SK-N-SH treated with all-trans-retinoic acid at 6 μM for 48 hours (cell line): Measurements from ENCODE around the gene ABCA3.
"Not testable (repeated sequence)": the region's sequence is repeated elsewhere in the genome, so short reads cannot be mapped to it uniquely, and the experiment has no call there.

Source experiments
- ATAC-seq: fragments of 200-7000 bp; cut with Tn5 transposase; 3 replicates; pipeline ENCODE4 v1.9.1; 2020; ENCODE audit warnings: mild to moderate bottlenecking, moderate library complexity
- ARNTL ChIP-seq: fragments of 450-650 bp; formaldehyde crosslinking; IDR thresholded peaks from 2 replicates; pipeline ENCODE4 v1.5.0; 2020; ENCODE audit warnings: low read depth, mild to moderate bottlenecking, moderate library complexity, borderline replicate concordance
- BACH2 ChIP-seq: fragments of 250-450 bp; sonication (Bioruptor Pico); IDR thresholded peaks from 2 replicates; pipeline ENCODE4 v1.9.0; 2021; ENCODE audit warnings: mild to moderate bottlenecking, borderline replicate concordance
- CREB5 ChIP-seq: fragments of 250-450 bp; sonication (Bioruptor Pico); IDR thresholded peaks from 2 replicates; pipeline ENCODE4 v1.5.1; 2020; ENCODE audit warnings: low read depth, mild to moderate bottlenecking, moderate library complexity
- CSDC2 ChIP-seq: fragments of 250-450 bp; sonication (Bioruptor Pico); IDR thresholded peaks from 2 replicates; pipeline ENCODE4 v1.5.0; 2020; ENCODE audit warnings: mild to moderate bottlenecking, moderate library complexity
- ESRRG ChIP-seq: fragments of 250-450 bp; sonication (Bioruptor Pico); IDR thresholded peaks from 2 replicates; pipeline ENCODE4 v1.6.1; 2021; ENCODE audit warnings: mild to moderate bottlenecking
- ISL1 ChIP-seq: fragments of 250-450 bp; sonication (Bioruptor Pico); IDR thresholded peaks from 2 replicates; pipeline ENCODE4 v2.1.2; 2022; ENCODE audit warnings: mild to moderate bottlenecking, moderate library complexity
- OSR1 ChIP-seq: fragments of 250-450 bp; sonication (Bioruptor Pico); IDR thresholded peaks from 2 replicates; pipeline ENCODE4 v1.8.0; 2022; ENCODE audit warnings: moderate library complexity, mild to moderate bottlenecking, inconsistent platforms
- PATZ1 ChIP-seq: fragments of 250-450 bp; sonication (Bioruptor Pico); IDR thresholded peaks from 2 replicates; pipeline ENCODE4 v1.8.0; 2020; ENCODE audit warnings: mild to moderate bottlenecking, moderate library complexity, borderline replicate concordance
- POU6F1 ChIP-seq: fragments of 250-450 bp; sonication (Bioruptor Pico); IDR thresholded peaks from 2 replicates; pipeline ENCODE4 v1.8.0; 2021; ENCODE audit warnings: low read depth, mild to moderate bottlenecking, moderate library complexity, borderline replicate concordance
- PPARA ChIP-seq: fragments of 250-450 bp; sonication (Bioruptor Pico); IDR thresholded peaks from 2 replicates; pipeline ENCODE4 v1.5.0; 2020; ENCODE audit warnings: mild to moderate bottlenecking, borderline replicate concordance
- RARB ChIP-seq: fragments of 250-450 bp; sonication (Bioruptor Pico); IDR thresholded peaks from 2 replicates; pipeline ENCODE4 v1.8.0; 2021; ENCODE audit warnings: mild to moderate bottlenecking, moderate library complexity
- SNAI2 ChIP-seq: fragments of 250-450 bp; sonication (Bioruptor Pico); IDR thresholded peaks from 2 replicates; pipeline ENCODE4 v1.5.0; 2020; ENCODE audit warnings: mild to moderate bottlenecking, moderate library complexity
- TOX ChIP-seq: fragments of 250-450 bp; sonication (Bioruptor Pico); IDR thresholded peaks from 2 replicates; pipeline ENCODE4 v1.8.0; 2021; ENCODE audit warnings: mild to moderate bottlenecking, moderate library complexity, borderline replicate concordance
- TSHZ2 ChIP-seq: fragments of 250-450 bp; sonication (Bioruptor Pico); IDR thresholded peaks from 2 replicates; pipeline ENCODE4 v1.5.0; 2020; ENCODE audit warnings: mild to moderate bottlenecking, moderate library complexity
- ZC3H10 ChIP-seq: fragments of 250-450 bp; sonication (Bioruptor Pico); IDR thresholded peaks from 2 replicates; pipeline ENCODE4 v1.5.1; 2021; ENCODE audit warnings: mild to moderate bottlenecking, moderate library complexity
- ZFP3 ChIP-seq: fragments of 250-450 bp; sonication (Bioruptor Pico); IDR thresholded peaks from 2 replicates; pipeline ENCODE4 v1.5.0; 2020; ENCODE audit warnings: mild to moderate bottlenecking, moderate library complexity
- ZFP30 ChIP-seq: fragments of 450-650 bp; formaldehyde crosslinking; IDR thresholded peaks from 2 replicates; pipeline ENCODE4 v1.5.0; 2022; ENCODE audit warnings: mild to moderate bottlenecking, moderate library complexity
- ZNF565 ChIP-seq: fragments of 450-650 bp; formaldehyde crosslinking; conservative IDR thresholded peaks from 2 replicates; pipeline ENCODE4 v1.5.0; 2020; ENCODE audit warnings: low read depth, mild to moderate bottlenecking, moderate library complexity
- ZNF70 ChIP-seq: fragments of 450-650 bp; formaldehyde crosslinking; IDR thresholded peaks from 2 replicates; pipeline ENCODE4 v1.5.0; 2020; ENCODE audit warnings: mild to moderate bottlenecking, moderate library complexity
- ZNF8 ChIP-seq: fragments of 450-650 bp; formaldehyde crosslinking; IDR thresholded peaks from 2 replicates; pipeline ENCODE4 v1.5.0; 2020; ENCODE audit warnings: mild to moderate bottlenecking, moderate library complexity

The ABCA3 gene

GRCh38 chr16:2267505-2267912 lies 73.0 kb downstream of the ABCA3 start:
- ATAC-seq, result peak; percentile 76

- ATAC-seq, result not testable (repeated sequence)
Measured at GRCh38 chr16:2266887-2267286, 73.6 kb downstream of the ABCA3 start.

- not testable (repeated sequence) for ATAC-seq
Measured at GRCh38 chr16:2263026-2263425, 77.5 kb downstream of the ABCA3 start.

- no peak for ATAC-seq
- TF ChIP-seq ZNF8 (CRISPR knock-in tag), result no peak
- no peak for TF ChIP-seq OSR1 (CRISPR knock-in tag)
Measured at GRCh38 chr16:2260250-2260649, 80.3 kb downstream of the ABCA3 start.

GRCh38 chr16:2258530-2258929 lies 82.0 kb downstream of the ABCA3 start:
- not testable (repeated sequence) for ATAC-seq

- TF ChIP-seq ZNF565 (no peak), ZNF8 (CRISPR knock-in tag) (no peak), ZFP3 (CRISPR knock-in tag) (no peak), ESRRG (CRISPR knock-in tag) (no peak)
- no peak for ATAC-seq
Measured at GRCh38 chr16:2257726-2258125, 82.8 kb downstream of the ABCA3 start.

- ATAC-seq, result no peak
- TF ChIP-seq ZC3H10 (CRISPR knock-in tag) (no peak), CREB5 (CRISPR knock-in tag) (no peak), POU6F1 (CRISPR knock-in tag) (no peak), PPARA (CRISPR knock-in tag) (no peak), ZNF565 (no peak), BACH2 (CRISPR knock-in tag) (no peak), ZNF8 (CRISPR knock-in tag) (no peak), TOX (CRISPR knock-in tag) (no peak), TSHZ2 (CRISPR knock-in tag) (no peak), ESRRG (CRISPR knock-in tag) (no peak), SNAI2 (CRISPR knock-in tag) (no peak), RARB (CRISPR knock-in tag) (no peak), OSR1 (CRISPR knock-in tag) (no peak), CSDC2 (CRISPR knock-in tag) (no peak), ARNTL (CRISPR knock-in tag) (no peak), PATZ1 (no peak), ZNF70 (CRISPR knock-in tag) (no peak), ISL1 (CRISPR knock-in tag) (no peak), ZFP30 (CRISPR knock-in tag) (no peak)
Measured at GRCh38 chr16:2256531-2257140, 83.9 kb downstream of the ABCA3 start.
